Measurements from ENCODE around the gene FOXP1. TPM values are rescaled to one million over a fixed set of nuclear protein-coding genes. Genes with fewer than 3 reads are reported as not detected.

FOXP1 gene
- total and polyA plus RNA-seq, 12 donors = 7.6 to 42.7 (median 24.3) TPM

DNA sequence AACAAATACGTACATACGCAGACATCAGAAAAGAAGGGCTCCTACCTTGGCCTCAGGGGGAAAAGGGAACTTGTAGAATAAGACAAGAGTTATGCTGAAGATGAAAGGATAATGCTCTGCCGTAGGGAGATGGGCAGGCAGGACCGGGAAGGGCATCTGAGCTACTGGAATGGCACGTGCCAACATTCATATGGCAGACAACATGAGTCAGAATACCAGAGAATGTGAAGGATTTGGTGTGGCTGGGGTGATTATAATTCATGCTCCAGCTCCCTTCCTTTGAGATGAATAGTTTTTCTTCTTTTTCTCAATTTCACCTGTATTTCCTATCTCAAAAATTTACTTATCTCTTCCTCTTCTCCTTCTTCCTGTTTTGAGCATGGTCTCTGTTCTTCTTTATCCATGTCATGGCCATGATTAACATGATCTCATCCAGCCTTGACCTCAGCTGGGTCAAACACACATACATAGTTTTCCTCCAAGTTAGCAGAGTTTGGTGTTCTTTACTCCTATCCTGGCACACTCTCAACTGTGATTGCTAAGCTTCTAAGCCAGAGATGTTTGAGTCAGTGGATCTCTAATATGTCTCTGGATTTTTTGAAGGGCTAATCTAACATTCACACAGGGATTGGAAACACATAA, 507.0 kb downstream of the FOXP1 start:
- 93 to 97% (median 94%) methylated on average over 5 of the region's 5 CpGs for WGBS, 4 donors
- Histone ChIP-seq H3K36me3 (replicated peaks in 1 of 2) (no peaks in the 10 kb centered on the region), H3K4me3 (no peak overlapping the region), H3K27me3 (no peaks in the 10 kb centered on the region), H3K9me3 (replicated peaks in 1 of 3) (no peaks in the 10 kb centered on the region), H3K27ac (no peak overlapping the region), H3K4me1 (replicated peaks in 1 of 2) (peaks cover 5 to 8% of the 10 kb centered on the region in 2 donors)
- no peak for DNase-seq
- TF ChIP-seq POLR2A (IDR thresholded peaks at IDR 0.05) = no peak
- TF ChIP-seq, protein P1, sequence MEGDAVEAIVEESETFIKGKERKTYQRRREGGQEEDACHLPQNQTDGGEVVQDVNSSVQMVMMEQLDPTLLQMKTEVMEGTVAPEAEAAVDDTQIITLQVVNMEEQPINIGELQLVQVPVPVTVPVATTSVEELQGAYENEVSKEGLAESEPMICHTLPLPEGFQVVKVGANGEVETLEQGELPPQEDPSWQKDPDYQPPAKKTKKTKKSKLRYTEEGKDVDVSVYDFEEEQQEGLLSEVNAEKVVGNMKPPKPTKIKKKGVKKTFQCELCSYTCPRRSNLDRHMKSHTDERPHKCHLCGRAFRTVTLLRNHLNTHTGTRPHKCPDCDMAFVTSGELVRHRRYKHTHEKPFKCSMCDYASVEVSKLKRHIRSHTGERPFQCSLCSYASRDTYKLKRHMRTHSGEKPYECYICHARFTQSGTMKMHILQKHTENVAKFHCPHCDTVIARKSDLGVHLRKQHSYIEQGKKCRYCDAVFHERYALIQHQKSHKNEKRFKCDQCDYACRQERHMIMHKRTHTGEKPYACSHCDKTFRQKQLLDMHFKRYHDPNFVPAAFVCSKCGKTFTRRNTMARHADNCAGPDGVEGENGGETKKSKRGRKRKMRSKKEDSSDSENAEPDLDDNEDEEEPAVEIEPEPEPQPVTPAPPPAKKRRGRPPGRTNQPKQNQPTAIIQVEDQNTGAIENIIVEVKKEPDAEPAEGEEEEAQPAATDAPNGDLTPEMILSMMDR (IDR thresholded peaks at IDR 0.05) = no peak
- intact Hi-C loops (cut with DNase I) = no loop called here

GRCh38 chr3:71075494-71075893, 508.0 kb downstream of the FOXP1 start:
- TF ChIP-seq, protein P1 (IDR thresholded peaks at IDR 0.05) = no peak
- no peak for TF ChIP-seq POLR2A (IDR thresholded peaks at IDR 0.05)
- 98 to 100% (median 99%) methylated on average over 2 of the region's 2 CpGs for WGBS, 4 donors
- Histone ChIP-seq H3K36me3 (replicated peaks in 1 of 2) (no peaks in the 10 kb centered on the region), H3K27me3 (no peaks in the 10 kb centered on the region), H3K27ac (no peak overlapping the region), H3K4me3 (no peak overlapping the region), H3K9me3 (replicated peaks in 1 of 3) (no peaks in the 10 kb centered on the region), H3K4me1 (replicated peaks in 1 of 2) (peaks cover 5 to 8% of the 10 kb centered on the region in 2 donors)
- intact Hi-C loops (cut with DNase I) = no loop called here
- no peak for DNase-seq

GRCh38 chr3:71074423-71074822, 509.1 kb downstream of the FOXP1 start:
- intact Hi-C loops (cut with DNase I) = no loop called here
- no peak overlapping the region for H3K4me3 ChIP-seq
- TF ChIP-seq POLR2A (IDR thresholded peaks at IDR 0.05) = no peak
- TF ChIP-seq, protein P1 (IDR thresholded peaks at IDR 0.05) = no peak
- H3K27ac ChIP-seq = no peak overlapping the region
- H3K9me3 ChIP-seq (replicated peaks in 1 of 3) = no peaks in the 10 kb centered on the region
- peaks cover 5 to 8% of the 10 kb centered on the region in 2 donors for H3K4me1 ChIP-seq (replicated peaks in 1 of 2)
- WGBS, 4 donors = 88 to 100% (median 91%) methylated on average over 2 to 3 of the region's 3 CpGs
- H3K36me3 ChIP-seq (replicated peaks in 1 of 2) = no peaks in the 10 kb centered on the region
- no peaks in the 10 kb centered on the region for H3K27me3 ChIP-seq
- DNase-seq = no peak

DNA sequence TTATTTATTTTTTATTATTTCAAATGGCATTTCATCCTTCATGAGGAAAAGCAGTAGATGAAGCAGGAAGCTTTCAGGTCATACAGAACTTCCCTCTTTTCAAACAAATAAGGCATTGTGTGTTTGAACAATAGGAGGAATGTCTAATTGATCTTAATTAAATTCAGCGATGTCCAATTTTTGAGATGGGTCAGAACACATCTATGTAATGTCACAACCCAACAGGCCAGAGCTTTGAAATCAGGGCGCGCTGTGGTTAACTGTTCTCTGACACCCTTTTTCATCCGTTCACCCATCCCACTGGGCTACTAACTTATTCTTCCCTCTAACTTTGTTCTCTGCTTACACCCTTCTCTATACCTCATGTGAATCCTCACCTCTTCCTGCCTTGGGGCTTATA, 510.5 kb downstream of the FOXP1 start:
- intact Hi-C loops (cut with DNase I) = no loop called here
- Histone ChIP-seq H3K9me3 (replicated peaks in 1 of 3) (no peaks in the 10 kb centered on the region), H3K27ac (no peak overlapping the region), H3K27me3 (no peaks in the 10 kb centered on the region), H3K36me3 (replicated peaks in 1 of 2) (no peaks in the 10 kb centered on the region), H3K4me1 (replicated peaks in 1 of 2) (peaks cover 5 to 8% of the 10 kb centered on the region in 2 donors), H3K4me3 (no peak overlapping the region)
- TF ChIP-seq POLR2A (IDR thresholded peaks at IDR 0.05) = no peak
- TF ChIP-seq, protein P1 (IDR thresholded peaks at IDR 0.05) = no peak
- 87 to 92% (median 91%) methylated on average over 4 of the region's 4 CpGs for WGBS, 4 donors
- DNase-seq = no peak

Measured in adrenal gland (tissue), 12 donors.